HFFc6 (cell line): ENCODE results near the gene MAN1A1. TPM values are rescaled to one million over a fixed set of nuclear protein-coding genes. Genes with fewer than 3 reads are reported as not detected.

Source experiments
- DNase-seq: peaks from one replicate; pipeline ENCODE4 v3.0.0-alpha.2; 2018
- H3K27ac Mint-ChIP-seq: 2 replicates; pipeline ENCODE4 v1.8.0; 2020; ENCODE audit warnings: mild to moderate bottlenecking, mixed read lengths
- H3K27me3 Mint-ChIP-seq: 2 replicates; pipeline ENCODE4 v1.8.0; 2021; ENCODE audit warnings: mild to moderate bottlenecking, moderate library complexity, mixed read lengths; ENCODE audit not compliant: insufficient read depth
- H3K36me3 Mint-ChIP-seq: 2 replicates; pipeline ENCODE4 v1.8.0; 2021; ENCODE audit warnings: low read depth, mixed read lengths
- H3K4me1 Mint-ChIP-seq: 2 replicates; pipeline ENCODE4 v1.8.0; 2020; ENCODE audit warnings: low read depth, mixed read lengths
- H3K4me3 Mint-ChIP-seq: 2 replicates; pipeline ENCODE4 v1.8.0; 2020; ENCODE audit warnings: mild to moderate bottlenecking, moderate library complexity, mixed read lengths
- H3K9me3 Mint-ChIP-seq: 2 replicates; pipeline ENCODE4 v1.8.0; 2020; ENCODE audit warnings: mild to moderate bottlenecking, mixed read lengths
- CTCF ChIP-seq: fragments of 200-600 bp; sonication (generic); IDR thresholded peaks from 2 replicates; pipeline ENCODE4 v1.5.0; 2021; ENCODE audit warnings: antibody characterized with exemption, mild to moderate bottlenecking
- total RNA-seq, 6 experiments: library from RNA; stranded (reverse); fragmentation: NEBNext Ultra II Directional; extraction: Animal tissue kit (Norgen Biotek cat#: 25700); gene quantifications; 2 replicates in 1 of 6; 3 replicates in 5 of 6; pipeline ENCODE4 v1.2.3, GENCODE V29; 2021

Gene MAN1A1
- total RNA-seq, 6 experiments from 2014 or later = 0.12 to 0.64 (median 0.16) TPM

DNA sequence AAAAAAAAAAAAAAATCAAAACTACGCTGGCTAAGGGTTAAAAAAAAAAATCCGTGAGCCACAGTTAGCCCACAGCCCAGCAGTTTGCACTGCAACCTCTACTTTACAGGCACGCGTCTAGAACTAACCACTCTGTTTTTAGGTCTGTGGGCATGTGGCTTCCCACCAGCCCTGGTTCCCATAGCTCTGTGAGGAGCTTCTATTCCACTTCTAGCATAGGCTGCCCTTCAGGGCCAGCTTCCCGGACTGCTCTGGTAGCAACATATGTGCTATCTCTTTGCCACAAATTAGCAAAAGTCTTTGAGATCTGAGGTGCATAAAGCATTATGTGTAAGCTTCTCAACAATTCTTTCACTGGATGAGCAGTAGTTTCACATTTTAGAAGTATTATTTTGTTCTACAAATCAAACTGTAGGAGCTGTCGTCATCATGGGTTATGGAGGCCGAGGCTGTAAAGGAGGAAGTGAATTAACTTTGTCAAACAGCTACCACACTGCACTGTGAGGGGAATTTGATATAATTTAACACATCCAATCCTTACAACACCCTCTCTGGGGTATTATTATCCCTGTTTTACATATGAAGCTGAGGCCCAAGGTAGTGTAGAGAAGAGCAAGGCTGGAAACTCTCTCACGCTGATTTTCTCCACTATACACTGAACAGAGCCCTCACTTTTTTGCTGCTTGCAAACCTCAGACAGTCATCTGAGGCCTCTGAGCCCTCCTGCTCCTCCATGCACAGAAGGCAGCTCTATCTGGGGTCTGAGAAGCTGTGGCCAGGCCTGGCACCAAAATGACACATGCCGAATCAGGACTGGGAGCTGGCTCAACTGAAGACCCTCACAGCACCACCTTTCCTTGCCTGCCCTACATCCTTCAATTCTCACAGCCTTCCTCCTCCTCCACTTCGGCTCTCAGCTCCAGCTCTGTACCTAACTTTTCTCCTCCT lies 35.4 kb downstream of the MAN1A1 start:
- Mint-ChIP-seq H3K4me1 (no peaks in the 10 kb centered on the region), H3K9me3 (peaks cover 3% of the 10 kb centered on the region; the same call in 1 of the 2 replicates), H3K36me3 (no peaks in the 10 kb centered on the region), H3K4me3 (no peak overlapping the region), H3K27ac (no peak overlapping the region), H3K27me3 (no peaks in the 10 kb centered on the region)
- no peak for DNase-seq
- TF ChIP-seq CTCF = no peak

- H3K4me3 Mint-ChIP-seq = no peak overlapping the region
- no peak for TF ChIP-seq CTCF
- H3K9me3 Mint-ChIP-seq = peaks cover 3% of the 10 kb centered on the region; the same call in 1 of the 2 replicates
- H3K27me3 Mint-ChIP-seq = no peaks in the 10 kb centered on the region
- H3K36me3 Mint-ChIP-seq = no peaks in the 10 kb centered on the region
- no peak overlapping the region for H3K27ac Mint-ChIP-seq
- DNase-seq = no peak
- peaks cover 3% of the 10 kb centered on the region; the same call in 1 of the 2 replicates for H3K4me1 Mint-ChIP-seq
These were observed 36.7 kb downstream of the MAN1A1 start for GRCh38 chr6:119312875-119313338.

GRCh38 chr6:119312441-119312840 lies 37.1 kb downstream of the MAN1A1 start:
- peaks cover 3% of the 10 kb centered on the region; the same call in 1 of the 2 replicates for H3K9me3 Mint-ChIP-seq
- no peak overlapping the region for H3K4me3 Mint-ChIP-seq
- DNase-seq = no peak
- H3K36me3 Mint-ChIP-seq = no peaks in the 10 kb centered on the region
- TF ChIP-seq CTCF = no peak
- H3K27ac Mint-ChIP-seq = no peak overlapping the region
- H3K27me3 Mint-ChIP-seq = no peaks in the 10 kb centered on the region
- peaks cover 5% of the 10 kb centered on the region; the same call in 1 of the 2 replicates for H3K4me1 Mint-ChIP-seq

GRCh38 chr6:119311514-119312142 lies 37.9 kb downstream of the MAN1A1 start:
- H3K4me3 Mint-ChIP-seq = no peak overlapping the region
- DNase-seq = no peak
- H3K4me1 Mint-ChIP-seq = peaks cover 5% of the 10 kb centered on the region; the same call in 1 of the 2 replicates
- H3K36me3 Mint-ChIP-seq = no peaks in the 10 kb centered on the region
- H3K9me3 Mint-ChIP-seq = peaks cover 3% of the 10 kb centered on the region; the same call in 1 of the 2 replicates
- no peaks in the 10 kb centered on the region for H3K27me3 Mint-ChIP-seq
- H3K27ac Mint-ChIP-seq = no peak overlapping the region
- no peak for TF ChIP-seq CTCF

GRCh38 chr6:119310486-119311036 lies 39.0 kb downstream of the MAN1A1 start:
- H3K9me3 Mint-ChIP-seq = peaks cover 5% of the 10 kb centered on the region
- H3K4me3 Mint-ChIP-seq = no peak overlapping the region
- H3K4me1 Mint-ChIP-seq = peaks cover 5% of the 10 kb centered on the region; the same call in 1 of the 2 replicates
- no peak for DNase-seq
- no peaks in the 10 kb centered on the region for H3K36me3 Mint-ChIP-seq
- H3K27me3 Mint-ChIP-seq = no peaks in the 10 kb centered on the region
- no peak overlapping the region; the same call in 1 of the 2 replicates for H3K27ac Mint-ChIP-seq
- TF ChIP-seq CTCF = no peak
